DOHH2 (cell line): ENCODE results near the gene PSAT1.

Experiments
- H3F3A ChIP-seq: fragments of 200-600 bp; sonication (generic), shearing (Covaris generic); 2 replicates; pipeline ENCODE4 v1.6.0; 2016; ENCODE audit warnings: antibody characterized with exemption, mild to moderate bottlenecking; ENCODE audit not compliant: control insufficient read depth, insufficient read depth
- H3K27ac ChIP-seq: fragments of 200-600 bp; sonication (generic); 2 replicates; pipeline ENCODE4 v1.5.1; 2014; ENCODE audit warnings: low read depth, mild to moderate bottlenecking, low read length, moderate library complexity
- H3K27me3 ChIP-seq: fragments of 200-600 bp; sonication (generic); 2 replicates; pipeline ENCODE4 v1.6.1; 2014; ENCODE audit warnings: mild to moderate bottlenecking, low read length, mixed read lengths; ENCODE audit not compliant: control insufficient read depth
- H3K36me3 ChIP-seq: fragments of 200-600 bp; sonication (generic); 2 replicates; pipeline ENCODE4 v1.6.1; 2014; ENCODE audit warnings: mild to moderate bottlenecking, low read length, moderate library complexity, mixed read lengths; ENCODE audit not compliant: control insufficient read depth
- H3K4me1 ChIP-seq: fragments of 200-600 bp; sonication (generic); 2 replicates; pipeline ENCODE4 v1.6.1; 2014; ENCODE audit warnings: mild to moderate bottlenecking, low read length, mixed read lengths; ENCODE audit not compliant: control insufficient read depth
- H3K4me2 ChIP-seq: fragments of 200-600 bp; sonication (generic); 2 replicates; pipeline ENCODE4 v1.6.0; 2014; ENCODE audit warnings: mild to moderate bottlenecking, low read length, moderate library complexity
- H3K4me3 ChIP-seq: fragments of 200-600 bp; sonication (generic); 2 replicates; pipeline ENCODE4 v1.5.1; 2014; ENCODE audit warnings: mild to moderate bottlenecking, low read length, mixed read lengths
- H3K79me2 ChIP-seq: fragments of 200-600 bp; sonication (generic); 2 replicates; pipeline ENCODE4 v1.6.1; 2014; ENCODE audit warnings: mild to moderate bottlenecking, low read length, mixed read lengths; ENCODE audit not compliant: control insufficient read depth
- H3K9me2 ChIP-seq: fragments of 200-600 bp; sonication (generic); replicated peaks from 2 replicates; pipeline ENCODE4 v1.6.1; 2014; ENCODE audit warnings: mild to moderate bottlenecking, low read length, mixed read lengths; ENCODE audit not compliant: control insufficient read depth
- H3K9me3 ChIP-seq: fragments of 200-600 bp; sonication (generic); 2 replicates; pipeline ENCODE4 v1.6.1; 2014; ENCODE audit warnings: antibody characterized with exemption, low read length, mixed read lengths; ENCODE audit not compliant: control insufficient read depth, insufficient read depth
- H4K20me1 ChIP-seq: fragments of 200-600 bp; sonication (generic); 2 replicates; pipeline ENCODE4 v1.6.0; 2014; ENCODE audit warnings: low read depth, mild to moderate bottlenecking, antibody characterized with exemption, low read length, moderate library complexity; ENCODE audit not compliant: control insufficient read depth, insufficient read depth
- EZH2phosphoT487 ChIP-seq: fragments of 200-600 bp; sonication (generic); IDR thresholded peaks from 2 replicates; pipeline ENCODE4 v1.6.1; 2017; ENCODE audit warnings: borderline replicate concordance, mild to moderate bottlenecking, antibody characterized with exemption, low read length, moderate library complexity, mixed read lengths
- TF ChIP-seq, protein P1 (sequence below): fragments of 200-600 bp; sonication (generic); IDR thresholded peaks from one replicate; pipeline ENCODE4 v1.5.1; 2014; ENCODE audit warnings: antibody characterized with exemption, mild to moderate bottlenecking, low read depth, low read length; ENCODE audit not compliant: poor library complexity, severe bottlenecking

PSAT1 gene

DNA sequence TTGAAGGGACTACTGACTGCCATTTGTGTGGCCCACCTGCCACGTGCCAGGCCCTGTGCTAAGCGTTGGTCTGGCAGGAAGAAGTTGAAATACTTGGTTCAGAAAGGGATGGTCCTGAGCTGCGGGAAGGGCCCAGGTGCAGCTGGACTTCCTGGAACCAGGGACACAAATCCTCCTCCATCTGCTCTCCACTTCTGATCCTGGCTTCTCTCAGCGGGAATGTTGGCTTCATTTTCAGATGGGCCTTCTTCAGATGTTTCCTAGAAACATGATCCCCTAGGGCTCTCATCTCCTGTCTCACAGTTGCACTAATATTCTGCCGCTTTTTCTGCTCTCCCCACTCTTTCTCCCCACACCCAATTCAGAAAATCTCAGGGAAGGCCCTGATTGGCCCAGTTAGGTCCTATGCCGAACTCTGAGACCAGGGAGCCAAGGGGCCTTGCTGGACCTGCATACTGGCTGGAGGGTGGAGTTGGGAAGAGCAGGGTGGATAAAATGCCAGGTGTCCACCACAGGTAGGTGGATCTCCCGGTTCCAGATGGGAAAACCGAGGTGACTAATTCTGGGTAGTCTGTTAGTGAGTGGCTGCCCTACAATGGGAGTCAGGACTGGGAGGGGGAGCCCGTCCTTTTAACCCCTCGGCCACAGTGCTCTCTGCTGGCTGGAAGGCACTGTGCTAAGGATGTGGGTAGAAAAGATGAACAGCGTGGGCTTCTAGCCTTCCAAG, 19.4 kb downstream of the PSAT1 start:
- Histone ChIP-seq H3K36me3 (peaks cover 74% of the 10 kb centered on the region), H3K79me2 (no peaks in the 10 kb centered on the region), H3K27ac (no peak overlapping the region), H3K27me3 (no peaks in the 10 kb centered on the region), H4K20me1 (no peaks in the 10 kb centered on the region), H3F3A (no peaks in the 10 kb centered on the region), H3K4me2 (no peak overlapping the region), H3K9me3 (no peaks in the 10 kb centered on the region), H3K4me3 (no peak overlapping the region), H3K4me1 (no peaks in the 10 kb centered on the region), H3K9me2 (no peaks in the 10 kb centered on the region)
- TF ChIP-seq EZH2phosphoT487 = no peak
- TF ChIP-seq, protein P1, sequence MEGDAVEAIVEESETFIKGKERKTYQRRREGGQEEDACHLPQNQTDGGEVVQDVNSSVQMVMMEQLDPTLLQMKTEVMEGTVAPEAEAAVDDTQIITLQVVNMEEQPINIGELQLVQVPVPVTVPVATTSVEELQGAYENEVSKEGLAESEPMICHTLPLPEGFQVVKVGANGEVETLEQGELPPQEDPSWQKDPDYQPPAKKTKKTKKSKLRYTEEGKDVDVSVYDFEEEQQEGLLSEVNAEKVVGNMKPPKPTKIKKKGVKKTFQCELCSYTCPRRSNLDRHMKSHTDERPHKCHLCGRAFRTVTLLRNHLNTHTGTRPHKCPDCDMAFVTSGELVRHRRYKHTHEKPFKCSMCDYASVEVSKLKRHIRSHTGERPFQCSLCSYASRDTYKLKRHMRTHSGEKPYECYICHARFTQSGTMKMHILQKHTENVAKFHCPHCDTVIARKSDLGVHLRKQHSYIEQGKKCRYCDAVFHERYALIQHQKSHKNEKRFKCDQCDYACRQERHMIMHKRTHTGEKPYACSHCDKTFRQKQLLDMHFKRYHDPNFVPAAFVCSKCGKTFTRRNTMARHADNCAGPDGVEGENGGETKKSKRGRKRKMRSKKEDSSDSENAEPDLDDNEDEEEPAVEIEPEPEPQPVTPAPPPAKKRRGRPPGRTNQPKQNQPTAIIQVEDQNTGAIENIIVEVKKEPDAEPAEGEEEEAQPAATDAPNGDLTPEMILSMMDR = no peak

DNA sequence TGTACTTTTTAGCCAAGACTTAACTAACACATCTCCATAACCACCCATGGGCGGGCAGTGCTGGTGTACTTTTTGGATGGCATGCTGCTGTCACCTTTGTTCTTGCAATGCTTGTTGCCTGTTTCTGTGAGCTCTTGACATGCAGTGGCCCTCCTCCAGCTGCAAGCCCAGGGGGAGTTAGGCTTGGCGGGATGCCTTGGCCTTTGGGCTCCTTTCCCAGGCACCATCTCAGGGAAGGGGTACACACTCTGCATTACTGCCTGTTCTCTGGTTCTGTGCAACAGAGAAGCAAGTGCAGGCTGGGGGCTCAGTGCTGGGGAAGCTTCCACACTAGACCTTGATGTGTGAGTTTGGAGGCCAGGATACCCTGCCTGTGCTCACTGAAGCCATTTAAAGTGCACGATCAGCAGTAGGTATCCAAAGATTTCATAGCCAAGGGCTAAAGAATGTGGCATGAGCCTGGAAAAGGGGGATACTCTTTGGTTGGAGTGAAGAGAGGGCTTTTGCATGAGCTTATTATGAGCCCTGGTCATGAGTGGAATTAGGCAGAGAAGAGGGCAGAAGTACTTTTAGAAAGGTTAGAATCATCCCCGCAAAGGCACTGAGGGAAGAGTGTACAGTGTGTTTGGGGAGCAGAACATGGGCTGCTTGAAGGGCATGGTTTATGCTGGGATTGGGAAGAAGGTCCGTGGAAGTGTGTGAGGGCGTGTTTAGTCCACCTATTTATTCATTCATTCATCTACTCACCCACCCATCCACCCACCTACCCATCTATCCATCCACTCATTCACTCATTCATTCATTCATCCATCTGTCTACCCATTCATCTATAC, 22.5 kb downstream of the PSAT1 start:
- H3K27ac ChIP-seq = no peak overlapping the region
- H3K79me2 ChIP-seq = no peaks in the 10 kb centered on the region
- no peaks in the 10 kb centered on the region for H3K9me2 ChIP-seq
- H3K4me2 ChIP-seq = no peak overlapping the region
- H3K27me3 ChIP-seq = no peaks in the 10 kb centered on the region
- no peaks in the 10 kb centered on the region for H4K20me1 ChIP-seq
- H3K9me3 ChIP-seq = no peaks in the 10 kb centered on the region
- no peaks in the 10 kb centered on the region for H3F3A ChIP-seq
- H3K4me1 ChIP-seq = no peaks in the 10 kb centered on the region
- peaks cover 81% of the 10 kb centered on the region for H3K36me3 ChIP-seq
- TF ChIP-seq EZH2phosphoT487 = no peak
- TF ChIP-seq, protein P1 = no peak
- no peak overlapping the region for H3K4me3 ChIP-seq

DNA sequence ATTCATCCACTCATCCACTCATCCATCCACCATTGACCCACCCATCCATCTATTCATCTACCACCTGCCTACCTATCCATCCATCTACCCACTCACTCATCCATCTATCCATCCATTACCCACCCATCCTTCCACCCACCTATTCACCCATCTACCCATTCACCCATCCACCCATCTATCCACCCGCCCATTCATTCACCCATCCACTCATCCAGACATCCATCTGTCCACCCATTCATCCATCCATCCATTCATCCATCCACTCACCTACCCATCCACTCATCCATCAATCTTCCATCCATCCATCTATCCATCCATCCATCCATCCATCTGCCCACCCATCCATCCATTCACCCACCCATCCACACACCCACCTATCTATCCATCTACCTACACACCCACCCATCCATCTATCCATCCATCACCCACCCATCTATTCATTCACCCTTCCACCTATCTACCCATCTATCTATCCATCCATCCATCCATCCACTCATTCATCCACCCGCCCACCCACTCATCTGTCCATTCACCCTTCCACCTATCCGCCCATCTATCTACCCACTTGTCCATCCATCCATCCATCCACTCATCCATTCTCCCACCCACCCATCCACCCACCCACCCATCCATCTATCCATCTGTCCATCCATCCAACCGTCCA, 23.2 kb downstream of the PSAT1 start:
- peaks cover 80% of the 10 kb centered on the region for H3K36me3 ChIP-seq
- H3K4me3 ChIP-seq = no peak overlapping the region
- H3K79me2 ChIP-seq = no peaks in the 10 kb centered on the region
- H3K9me2 ChIP-seq = no peaks in the 10 kb centered on the region
- TF ChIP-seq, protein P1 = no peak
- no peak for TF ChIP-seq EZH2phosphoT487
- H3K27me3 ChIP-seq = no peaks in the 10 kb centered on the region
- H3K4me1 ChIP-seq = no peaks in the 10 kb centered on the region
- no peak overlapping the region for H3K27ac ChIP-seq
- no peak overlapping the region for H3K4me2 ChIP-seq
- H3F3A ChIP-seq = no peaks in the 10 kb centered on the region
- H3K9me3 ChIP-seq = no peaks in the 10 kb centered on the region
- H4K20me1 ChIP-seq = no peaks in the 10 kb centered on the region
